Measurements from ENCODE around the gene ABCB8. TPM values are rescaled to one million over a fixed set of nuclear protein-coding genes. Genes with fewer than 3 reads are reported as not detected.

The ABCB8 gene
- total RNA-seq, 1 donor, result 35.4 TPM

- TF ChIP-seq CTCF (IDR thresholded peaks at IDR 0.05; ENCODE audit: insufficient read depth, low read depth, low read length), result peak; percentile 43
- no peak for DNase-seq (ENCODE audit: low read depth)
- H3K4me3 ChIP-seq (ENCODE audit: low read depth, low read length), result no peak overlapping the region
Observed at GRCh38 chr7:151076863-151077704, 48.8 kb downstream of the ABCB8 start.

- DNase-seq (ENCODE audit: low read depth), result no peak
- TF ChIP-seq CTCF (IDR thresholded peaks at IDR 0.05; ENCODE audit: insufficient read depth, low read depth, low read length), result no peak
Observed at GRCh38 chr7:151077705-151078232, 49.5 kb downstream of the ABCB8 start.

GRCh38 chr7:151078233-151079040 is 50.2 kb downstream of the ABCB8 start:
- no peak overlapping the region for H3K4me3 ChIP-seq (ENCODE audit: low read depth, low read length)
- TF ChIP-seq CTCF (IDR thresholded peaks at IDR 0.05; ENCODE audit: insufficient read depth, low read depth, low read length), result no peak
- peak; percentile 68 for DNase-seq (ENCODE audit: low read depth)

More at GRCh38 chr7:151077705-151078232, 49.5 kb downstream of the ABCB8 start:
- H3K4me3 ChIP-seq (ENCODE audit: low read depth, low read length), result no peak overlapping the region

GRCh38 chr7:151079199-151079910 is 51.1 kb downstream of the ABCB8 start:
- TF ChIP-seq CTCF (IDR thresholded peaks at IDR 0.05; ENCODE audit: insufficient read depth, low read depth, low read length), result no peak
- H3K4me3 ChIP-seq (ENCODE audit: low read depth, low read length), result peak overlapping the region; percentile 88
- DNase-seq (ENCODE audit: low read depth), result no peak

GRCh38 chr7:151080067-151080521 is 51.8 kb downstream of the ABCB8 start:
- no peak for TF ChIP-seq CTCF (IDR thresholded peaks at IDR 0.05; ENCODE audit: insufficient read depth, low read depth, low read length)
- DNase-seq (ENCODE audit: low read depth), result peak; percentile 46
- peak overlapping the region; percentile 88 for H3K4me3 ChIP-seq (ENCODE audit: low read depth, low read length)

- TF ChIP-seq CTCF (IDR thresholded peaks at IDR 0.05; ENCODE audit: insufficient read depth, low read depth, low read length), result no peak
- peak; percentile 93 for DNase-seq (ENCODE audit: low read depth)
- peak within 1 kb of the TSS; percentile 88 for H3K4me3 ChIP-seq (ENCODE audit: low read depth, low read length)
Observed at GRCh38 chr7:151080522-151081169, 52.4 kb downstream of the ABCB8 start, which contains the start of gene FASTK. Gene FASTK, minus strand, starts transcription at chr7:151080809. Its CDS starts 43 bp downstream, at chr7:151080766.

All from fibroblast of villous mesenchyme (primary cell).